HG02623 (cell line): Measurements from ENCODE around the gene MCM6.

Experiments used
- ATAC-seq: cut with Tn5 transposase; IDR thresholded peaks from one replicate; pipeline ENCODE4 v1.9.1; 2021; ENCODE audit warnings: moderate library complexity; ENCODE audit not compliant: unreplicated experiment

The MCM6 gene

DNA sequence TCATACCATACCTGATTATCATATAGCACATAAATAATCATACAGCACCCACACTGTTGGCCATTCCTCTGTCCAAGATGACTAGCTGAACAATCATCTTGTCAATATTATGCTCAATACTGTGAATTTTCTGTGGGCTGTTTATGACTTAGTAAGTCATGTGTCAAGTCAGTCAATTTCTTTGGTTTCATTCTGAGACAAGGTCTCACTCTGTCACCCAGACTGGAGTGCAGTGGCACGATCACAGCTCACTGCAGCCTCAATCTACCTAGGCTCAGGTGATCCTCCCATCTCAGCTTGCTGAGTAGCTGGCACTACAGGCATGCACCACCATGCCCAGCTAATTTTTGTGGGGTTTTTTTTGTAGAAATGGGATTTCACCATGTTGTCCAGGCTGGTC, 5.7 kb downstream of the MCM6 start:
- peak; percentile 68 for ATAC-seq

DNA sequence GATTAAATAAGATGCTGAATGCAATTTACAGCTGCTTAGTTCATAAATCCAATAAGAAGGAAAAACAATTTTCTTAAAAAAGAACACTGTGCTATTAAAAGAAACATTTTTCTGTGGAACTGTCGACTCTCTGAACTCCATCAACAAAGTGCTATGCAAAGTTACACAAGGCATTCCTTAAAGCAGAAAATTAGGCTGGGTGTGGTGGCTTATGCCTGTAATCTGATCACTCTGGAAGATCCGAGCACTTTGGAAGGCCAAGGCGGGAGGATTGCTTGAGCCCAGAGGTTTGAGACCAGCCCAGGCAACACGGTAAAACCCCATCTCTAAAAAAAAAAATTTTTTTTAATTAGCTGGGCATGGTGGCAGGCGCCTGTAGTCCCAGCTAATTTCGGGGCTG, 13.0 kb downstream of the MCM6 start:
- no peak for ATAC-seq

DNA sequence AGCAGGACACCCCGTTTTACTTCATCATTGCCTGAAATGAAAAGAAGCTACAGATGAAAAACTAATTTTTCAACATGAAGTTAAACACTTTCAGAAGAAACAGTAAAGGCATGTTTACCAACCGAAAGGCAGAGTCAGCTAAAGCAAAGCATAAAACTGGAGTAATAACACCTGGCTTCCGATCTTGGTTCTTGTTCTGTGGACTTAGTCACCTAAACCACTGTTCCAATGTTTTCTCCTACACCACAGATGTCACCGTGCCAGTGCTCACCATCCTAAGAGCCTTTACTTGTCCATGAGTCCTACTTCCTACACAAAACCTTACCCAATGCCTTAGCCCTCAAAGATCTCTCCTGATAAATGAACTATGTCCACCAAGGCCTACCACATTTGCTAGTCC, 13.5 kb downstream of the MCM6 start:
- no peak for ATAC-seq

DNA sequence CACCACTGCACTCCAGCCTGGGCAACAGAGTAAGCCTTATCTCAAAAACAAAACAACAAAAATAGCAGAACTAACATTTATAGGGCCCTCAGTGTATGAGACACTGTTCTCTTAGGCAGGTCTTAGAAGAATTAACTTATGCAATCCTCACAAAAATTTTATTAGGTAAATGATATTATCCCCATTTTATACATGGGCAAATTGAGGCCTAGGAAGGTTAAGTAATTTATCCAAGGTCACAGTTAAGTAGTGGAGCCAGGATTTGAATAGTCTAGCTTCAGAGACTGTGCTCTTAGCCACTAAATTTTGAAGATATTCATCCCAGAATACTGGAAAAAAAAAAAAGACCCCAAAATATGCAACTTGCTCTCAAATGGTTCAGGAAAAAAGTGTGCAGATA, 22.8 kb downstream of the MCM6 start:
- no peak for ATAC-seq

DNA sequence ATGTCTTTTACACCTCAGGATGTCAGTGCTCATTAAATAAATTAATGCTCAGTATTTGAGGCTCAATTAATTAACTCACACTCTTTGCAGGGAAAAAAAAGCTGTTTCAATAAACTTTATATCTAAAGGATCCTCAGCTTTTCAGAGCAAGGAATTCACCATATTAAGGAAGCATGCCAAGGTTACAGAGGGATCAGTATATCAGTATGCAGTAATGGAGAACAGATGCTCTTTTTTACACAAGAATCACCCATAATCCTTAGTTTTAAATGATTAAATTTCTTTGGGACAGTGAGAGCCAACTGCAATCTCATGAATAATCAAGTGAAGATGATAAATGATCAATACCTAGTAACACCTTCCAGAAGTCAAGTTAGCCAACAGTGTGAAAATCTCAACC, 24.4 kb downstream of the MCM6 start:
- no peak for ATAC-seq

DNA sequence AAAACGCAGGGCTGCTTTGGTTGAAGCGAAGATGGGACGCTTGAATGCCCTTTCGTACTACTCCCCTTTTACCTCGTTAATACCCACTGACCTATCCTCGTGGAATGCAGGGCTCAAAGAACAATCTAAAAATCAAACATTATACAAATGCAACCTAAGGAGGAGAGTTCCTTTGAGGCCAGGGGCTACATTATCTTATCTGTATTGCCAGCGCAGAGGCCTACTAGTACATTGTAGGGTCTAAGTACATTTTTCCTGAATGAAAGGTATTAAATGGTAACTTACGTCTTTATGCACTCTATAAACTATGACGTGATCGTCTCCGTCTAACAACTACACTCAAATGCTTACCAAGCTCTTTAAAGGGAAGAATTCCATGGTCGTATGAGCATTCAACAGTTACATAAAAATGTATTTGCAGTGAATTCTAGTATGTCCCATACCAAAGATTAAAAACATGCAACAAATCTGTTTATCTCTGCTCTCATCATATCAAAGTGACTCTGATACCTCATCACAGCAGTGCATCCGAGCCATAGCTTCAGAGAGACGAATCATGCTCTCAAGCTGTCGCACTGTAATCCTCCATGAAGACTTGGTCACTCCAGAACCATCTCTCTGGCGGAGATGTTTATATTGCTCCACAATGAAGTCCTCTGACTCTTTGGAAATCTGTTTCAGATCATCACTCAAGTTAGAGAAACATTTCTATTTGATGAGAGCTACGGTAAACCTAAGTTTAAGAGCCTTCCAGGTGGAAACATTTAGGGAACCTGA, 25.2 kb downstream of the MCM6 start:
- ATAC-seq = no peak

DNA sequence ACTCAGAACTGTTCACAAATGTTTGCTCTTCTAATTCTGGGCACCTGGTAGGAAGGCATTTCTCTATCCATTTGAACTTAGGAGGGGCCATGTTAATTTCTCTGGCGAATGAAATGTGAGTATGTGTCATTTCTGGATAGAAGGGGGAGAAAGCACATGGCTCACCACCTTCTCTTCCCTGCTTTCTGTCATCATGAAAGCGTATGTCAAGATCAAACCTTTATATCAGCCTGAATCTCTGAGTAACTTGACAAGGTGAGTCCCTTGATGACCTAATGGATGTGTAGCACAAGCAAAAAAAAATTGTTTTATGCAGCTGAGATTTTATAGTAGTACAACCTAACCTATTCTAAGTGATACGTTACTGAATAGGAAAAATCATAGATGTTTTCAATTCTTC, 27.2 kb downstream of the MCM6 start:
- ATAC-seq = no peak

DNA sequence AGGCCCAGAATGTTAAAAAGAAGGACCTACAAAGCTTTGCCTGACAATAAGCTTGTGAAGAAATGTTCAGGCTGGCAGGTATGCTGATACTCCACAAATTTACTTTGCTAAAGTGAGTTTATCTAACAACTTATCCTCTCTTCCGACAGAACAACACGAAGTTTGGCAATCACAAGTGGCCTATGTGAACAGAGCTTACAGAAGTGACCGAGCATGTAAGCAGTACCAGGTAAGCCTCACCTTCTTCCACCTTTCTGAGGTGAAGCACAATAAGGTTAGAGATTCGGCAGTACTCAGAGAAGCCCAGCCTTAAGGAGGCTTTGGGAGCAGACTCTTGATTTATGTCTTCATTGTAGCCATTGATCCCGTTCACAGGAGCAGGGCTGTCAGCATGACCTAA, 30.2 kb downstream of the MCM6 start:
- no peak for ATAC-seq

DNA sequence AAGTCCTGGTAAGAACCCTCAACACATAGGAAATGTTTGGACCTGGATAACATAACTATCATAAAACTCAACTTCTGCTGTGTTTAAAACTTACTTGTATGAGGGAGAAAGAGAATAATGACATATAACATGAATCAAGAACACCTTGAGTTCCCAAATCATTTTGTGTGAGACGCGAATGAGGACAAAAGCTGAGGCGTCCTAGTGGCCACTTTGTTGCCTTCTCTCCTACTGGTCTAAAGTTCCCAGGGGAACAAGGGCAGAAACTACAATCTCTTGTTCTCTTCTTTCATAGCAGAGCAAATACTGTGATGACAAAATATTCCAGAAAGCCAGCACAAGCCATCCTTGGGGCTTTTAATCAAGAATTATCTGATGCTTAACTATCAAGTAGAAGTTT, 31.0 kb downstream of the MCM6 start:
- no peak for ATAC-seq

DNA sequence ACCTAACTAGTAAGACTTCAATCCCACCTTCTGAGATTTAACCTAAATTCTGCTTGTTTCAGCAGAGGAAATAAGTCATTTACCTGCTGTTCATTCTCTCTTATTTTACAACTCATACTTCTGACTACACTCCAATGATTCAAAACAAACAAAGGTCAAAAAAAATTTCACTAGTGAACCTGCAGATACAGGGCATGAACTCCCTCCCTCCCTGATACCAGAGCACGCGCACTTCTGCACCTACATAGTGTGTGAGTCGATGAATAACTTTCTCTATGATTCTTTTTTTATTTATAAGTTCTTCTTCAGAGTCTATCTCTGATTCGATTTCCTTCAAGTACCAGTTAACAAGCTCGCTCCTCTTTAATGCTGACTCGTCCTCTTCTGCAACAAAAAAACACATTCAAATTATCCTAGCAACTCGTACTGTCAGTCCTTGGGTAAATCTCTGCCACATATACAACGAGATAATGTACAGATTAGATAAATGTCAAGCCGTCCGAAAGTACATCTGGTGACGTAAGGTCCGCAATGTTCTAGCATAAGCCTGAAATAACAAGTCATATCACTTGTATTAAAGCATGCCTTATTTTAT, 31.8 kb downstream of the MCM6 start:
- ATAC-seq = no peak

DNA sequence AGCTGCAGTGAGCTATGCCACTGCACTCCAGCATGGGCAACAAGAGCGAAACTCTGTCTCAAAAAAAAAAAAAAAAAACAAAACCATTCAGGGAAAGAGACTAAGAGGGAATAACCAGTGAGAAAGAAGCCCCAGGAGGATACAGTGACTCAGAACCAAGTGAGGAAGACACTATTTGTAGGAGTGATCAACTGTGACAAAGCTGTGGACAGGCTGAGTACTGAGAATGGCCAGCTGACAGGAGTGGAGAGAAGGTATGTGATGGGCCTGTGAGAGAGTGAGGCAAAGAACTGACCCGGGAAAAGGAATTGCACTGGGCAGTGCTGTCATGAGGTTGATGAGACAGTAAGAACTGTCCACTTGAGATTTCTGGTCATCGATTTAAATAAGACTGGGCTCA, 32.6 kb downstream of the MCM6 start:
- ATAC-seq = no peak

DNA sequence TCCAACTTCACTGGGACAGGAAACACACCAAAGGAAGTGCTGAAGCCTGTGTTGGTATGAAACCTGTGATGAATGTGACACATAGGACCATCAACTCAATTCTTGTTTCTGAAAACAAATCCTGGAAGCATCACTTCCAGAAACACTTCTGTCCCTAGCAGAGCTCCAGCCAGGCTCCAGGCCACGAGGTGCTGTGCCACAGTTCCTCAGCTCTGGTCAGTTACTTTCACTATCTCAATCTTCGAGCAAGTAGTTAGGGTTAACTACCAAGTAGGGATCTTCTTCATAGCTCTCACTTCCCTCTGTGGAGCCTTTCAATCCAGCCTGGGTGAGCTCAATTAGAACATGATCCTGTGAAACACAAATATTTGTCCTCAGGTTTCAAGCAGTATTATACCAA, 35.6 kb downstream of the MCM6 start:
- ATAC-seq = no peak

DNA sequence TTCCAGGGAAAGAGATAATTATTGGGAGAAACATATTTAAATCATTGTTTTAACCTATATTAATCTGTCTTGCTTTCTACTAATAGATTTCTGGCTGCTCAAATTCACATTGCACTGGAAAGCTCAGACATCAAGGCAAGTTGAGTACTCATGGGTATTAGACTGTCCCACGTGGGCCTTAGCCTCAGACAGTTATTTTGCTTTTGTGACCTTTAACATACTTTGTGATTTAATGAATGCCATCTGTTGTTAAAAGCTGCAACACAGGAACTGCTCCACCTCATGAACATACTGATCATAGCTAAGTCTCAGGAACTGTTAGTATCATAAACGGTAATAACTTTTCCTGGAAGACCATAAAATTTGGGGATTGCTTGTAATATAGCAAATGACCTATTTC, 36.5 kb downstream of the MCM6 start:
- no peak for ATAC-seq

DNA sequence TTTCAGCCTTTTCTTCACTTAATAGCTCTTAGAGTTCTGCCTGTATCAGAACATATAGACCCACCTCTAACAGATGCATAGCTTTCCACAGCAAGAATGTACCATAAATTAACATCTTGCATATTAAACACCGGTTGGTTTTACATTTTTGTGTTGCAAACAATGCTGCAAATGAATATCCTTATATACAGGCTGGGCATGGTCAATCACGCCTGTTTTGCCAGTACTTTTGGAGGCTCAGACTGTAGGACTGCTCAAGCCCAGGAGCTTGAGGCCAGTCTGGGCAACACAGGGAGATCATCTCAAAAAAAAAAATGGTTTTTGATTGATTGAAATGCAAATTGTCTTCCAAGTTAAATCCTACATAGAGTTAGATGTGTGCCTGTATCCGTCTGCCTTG, 37.7 kb downstream of the MCM6 start:
- no peak for ATAC-seq

DNA sequence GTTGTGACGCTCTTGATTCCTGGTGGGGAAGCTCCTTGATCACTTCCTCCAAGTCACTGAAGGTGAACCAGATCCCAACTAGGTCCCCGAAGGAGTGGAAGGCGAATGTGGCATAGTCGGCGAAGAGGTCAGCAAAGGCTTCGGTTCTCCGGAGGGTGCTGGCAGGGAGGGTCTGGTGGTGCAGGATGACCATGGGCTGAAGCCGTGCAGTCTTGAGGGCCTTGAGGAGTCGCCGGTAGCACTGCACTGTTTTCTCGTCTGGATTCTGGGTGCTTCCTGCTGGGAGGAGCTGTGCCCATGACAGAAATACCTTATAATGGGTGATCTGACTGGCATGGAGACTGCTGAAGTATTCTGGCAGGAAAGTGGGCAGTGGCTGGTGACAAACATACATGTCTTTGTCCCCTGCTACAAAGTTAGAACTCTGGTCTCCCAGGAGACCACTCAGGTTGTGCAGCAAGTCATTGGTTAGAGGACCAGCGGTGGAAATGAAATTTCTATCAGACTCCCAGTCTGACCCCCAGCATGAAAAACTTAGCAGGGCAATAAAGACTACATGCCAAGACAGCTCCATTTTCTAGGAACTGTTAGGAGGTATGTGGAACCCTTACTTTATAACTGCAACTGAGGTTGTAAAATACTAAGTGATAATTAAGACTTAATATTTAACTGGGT, 39.5 kb downstream of the MCM6 start, which contains the start of gene LCT:
TSS of gene LCT (minus strand) at position 589 of the 675 bp plus-strand sequence. CDS start at position 574, 15 bp downstream.
- no peak for ATAC-seq

DNA sequence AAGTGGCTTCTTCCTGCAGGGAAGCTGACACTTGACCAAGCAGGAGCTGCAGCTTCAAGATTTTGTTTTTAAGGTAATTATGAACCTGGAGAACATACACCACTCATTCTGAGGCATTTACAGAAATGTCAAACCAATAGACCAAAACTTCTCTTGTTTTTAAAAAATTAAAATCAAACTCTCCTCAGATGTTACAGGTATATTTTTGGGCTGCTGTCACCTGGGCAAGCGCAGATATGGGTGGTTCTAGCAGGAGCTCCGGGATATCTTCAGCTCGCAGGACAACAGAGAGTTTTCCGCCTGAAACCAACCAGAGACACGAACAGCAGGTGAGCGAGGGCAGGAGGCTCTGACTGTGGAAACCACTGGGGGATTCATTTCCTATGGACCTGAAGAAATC, 43.4 kb downstream of the MCM6 start:
- no peak for ATAC-seq

DNA sequence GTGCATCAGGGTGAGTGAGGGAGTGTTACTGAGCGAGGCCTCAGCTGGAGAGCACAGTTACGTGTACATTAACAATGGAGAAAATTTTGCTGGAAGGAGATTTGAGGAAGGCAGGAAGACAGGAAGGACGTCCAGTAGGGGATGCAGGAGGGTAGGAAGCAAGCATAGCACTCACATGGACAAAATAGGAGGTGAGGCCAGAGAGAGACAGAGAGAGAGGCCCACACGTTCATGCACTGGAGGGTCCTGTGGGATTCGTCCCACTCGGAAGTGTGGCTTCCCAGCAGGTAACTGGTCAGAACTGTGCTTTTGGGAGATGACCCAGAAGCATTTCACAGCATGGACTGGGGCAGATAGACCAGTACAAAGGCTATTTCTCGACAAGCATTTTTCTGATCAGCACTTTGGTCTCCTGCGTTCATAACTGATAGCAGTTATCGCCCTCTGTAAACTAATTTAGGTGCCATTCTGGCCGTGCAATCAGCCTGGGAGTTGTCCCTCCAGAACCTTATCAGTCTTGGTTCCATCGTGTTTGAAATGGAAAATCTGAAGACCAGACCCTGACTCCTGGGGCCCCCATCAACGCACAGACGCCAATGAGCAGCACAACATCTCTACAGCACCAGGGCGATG, 44.9 kb downstream of the MCM6 start:
- no peak for ATAC-seq

DNA sequence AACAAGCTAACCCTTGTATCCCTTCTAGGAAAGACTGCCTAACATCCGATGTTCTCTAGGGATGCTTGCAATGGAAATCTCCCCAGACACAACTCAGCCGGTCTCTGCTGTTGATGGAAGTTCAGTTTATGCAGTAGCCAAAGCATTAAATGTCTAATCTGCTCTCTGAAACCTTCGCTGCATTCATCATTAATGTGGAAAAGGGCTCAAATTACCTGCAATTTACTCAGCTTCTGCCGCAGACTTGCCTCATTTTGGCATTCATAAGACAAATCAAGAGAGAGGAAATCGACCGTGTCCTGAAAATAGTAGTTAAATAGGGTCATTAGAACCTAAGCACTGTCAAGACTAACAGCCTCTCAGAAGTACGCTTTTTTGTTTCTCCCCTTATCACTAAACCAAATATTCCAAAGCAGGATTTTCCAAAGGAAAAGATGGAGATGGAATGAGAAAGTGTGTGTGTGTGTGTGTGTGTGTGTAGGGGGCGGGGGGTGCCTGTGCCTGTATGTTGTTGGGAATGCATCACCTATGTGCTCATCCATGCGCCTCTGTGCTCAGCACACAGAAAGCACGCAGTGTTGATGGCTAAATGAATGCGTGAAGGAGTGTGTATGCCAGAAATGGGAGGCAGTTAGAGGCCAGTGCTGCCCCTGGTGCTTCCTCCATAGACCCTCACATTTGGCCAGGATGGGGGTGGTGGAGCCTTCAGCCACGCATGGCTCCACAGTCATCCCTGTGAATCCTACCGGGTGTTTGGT, 46.7 kb downstream of the MCM6 start:
- ATAC-seq = no peak

DNA sequence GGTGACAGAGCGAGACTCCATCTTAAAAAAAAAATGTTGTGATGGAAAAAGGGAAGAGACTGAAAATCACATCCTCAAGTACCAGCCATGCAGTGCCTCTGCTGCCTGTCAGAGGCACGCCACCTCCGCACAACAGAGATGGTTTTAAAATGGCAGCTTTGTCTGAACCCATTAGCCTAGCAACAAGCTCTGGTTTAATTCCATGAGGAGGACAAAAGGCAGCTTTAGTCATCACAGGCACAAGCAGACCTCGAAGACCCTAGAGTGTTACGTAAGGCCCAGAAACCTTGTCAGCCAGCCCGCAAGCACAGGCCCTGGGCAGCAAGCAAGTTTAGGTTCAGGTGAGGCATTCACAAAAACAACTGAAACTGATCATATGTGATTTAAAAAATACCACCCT, 49.7 kb downstream of the MCM6 start:
- ATAC-seq = no peak

DNA sequence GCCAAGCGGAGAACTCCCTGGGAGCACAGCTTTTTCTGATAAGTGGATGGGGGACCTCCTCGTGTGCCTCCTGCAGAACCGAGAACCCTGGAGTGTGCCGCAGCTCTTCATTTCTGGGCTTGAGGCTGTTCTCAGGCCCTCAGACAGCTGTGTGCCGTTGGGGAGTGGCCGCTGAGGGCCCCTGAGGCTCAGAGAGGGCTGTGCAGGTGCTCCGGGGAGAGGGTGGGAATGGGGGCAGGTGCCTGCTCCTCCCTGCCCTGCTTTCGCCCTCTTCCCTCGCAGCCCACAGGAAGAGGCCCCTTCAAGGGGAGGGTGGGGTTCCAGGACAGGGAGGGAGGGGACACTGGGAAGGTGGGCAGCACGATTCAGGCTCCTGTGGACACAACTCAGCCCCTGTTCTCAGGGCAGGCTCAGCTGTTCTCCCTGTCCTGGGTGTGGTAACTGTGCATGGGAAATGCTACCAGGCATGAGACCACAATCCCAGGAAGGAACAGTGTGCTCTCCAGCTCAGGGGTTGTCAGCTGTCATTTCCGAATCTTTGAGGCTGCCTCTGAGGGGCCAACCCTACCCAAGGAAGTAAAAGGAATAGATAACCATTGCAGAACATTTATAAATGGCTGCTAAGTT, 50.6 kb downstream of the MCM6 start:
- ATAC-seq = no peak

DNA sequence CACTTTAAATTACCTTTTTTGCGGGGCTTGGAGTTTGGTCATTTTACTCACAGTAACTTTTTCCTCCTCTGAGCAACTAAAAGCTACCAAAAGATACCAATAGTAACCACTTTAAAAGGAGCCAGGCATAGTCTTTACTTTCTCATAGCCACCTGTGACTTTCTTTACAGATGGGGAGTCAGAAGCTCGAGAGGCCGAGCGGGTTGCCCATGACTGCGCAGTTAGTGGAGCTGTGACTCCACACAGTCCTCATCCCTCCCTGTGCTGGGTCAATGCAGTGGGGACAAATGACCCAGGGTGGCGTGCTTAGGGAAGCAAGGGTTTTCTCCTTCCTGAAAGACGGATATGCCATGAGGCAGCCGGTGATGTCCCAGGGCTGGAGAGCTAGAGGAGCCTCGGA, 51.1 kb downstream of the MCM6 start:
- ATAC-seq = no peak
